Keratinocyte (primary cell): Measurements from ENCODE around the gene KTN1.

Experiments
- EZH2 ChIP-seq: IDR thresholded peaks from one replicate; pipeline ENCODE4 v1.6.1; 2012; ENCODE audit warnings: inconsistent platforms, mild to moderate bottlenecking, low read length, moderate library complexity
- TF ChIP-seq, protein P1 (sequence below), 3 experiments: IDR thresholded peaks in 1 of 3; conservative IDR thresholded peaks in 1 of 3; optimal IDR thresholded peaks in 1 of 3; 2 replicates in 2 of 3; 3 replicates in 1 of 3; pipeline versions ENCODE3 to v1.5.1; 2011; ENCODE audit warnings: low read length in 3 of 3, mild to moderate bottlenecking in 3 of 3, moderate library complexity in 2 of 3, control low read depth in 1 of 3, inconsistent platforms in 1 of 3; ENCODE audit not compliant: insufficient read depth in 2 of 3; ENCODE audit errors: extremely low read depth in 1 of 3

DNA sequence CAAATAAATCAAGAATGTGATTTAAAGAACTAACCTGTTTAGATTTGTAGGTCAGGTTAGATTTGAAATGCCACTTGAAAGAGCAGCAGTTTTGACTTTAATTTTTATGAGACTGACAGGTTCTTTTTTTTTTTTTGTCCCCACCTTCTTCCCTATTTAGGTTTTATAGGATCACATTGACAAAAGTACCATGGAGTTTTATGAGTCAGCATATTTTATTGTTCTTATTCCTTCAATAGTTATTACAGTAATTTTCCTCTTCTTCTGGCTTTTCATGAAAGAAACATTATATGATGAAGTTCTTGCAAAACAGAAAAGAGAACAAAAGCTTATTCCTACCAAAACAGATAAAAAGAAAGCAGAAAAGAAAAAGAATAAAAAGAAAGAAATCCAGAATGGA lies 31.9 kb downstream of the KTN1 start:
- TF ChIP-seq, protein P1, sequence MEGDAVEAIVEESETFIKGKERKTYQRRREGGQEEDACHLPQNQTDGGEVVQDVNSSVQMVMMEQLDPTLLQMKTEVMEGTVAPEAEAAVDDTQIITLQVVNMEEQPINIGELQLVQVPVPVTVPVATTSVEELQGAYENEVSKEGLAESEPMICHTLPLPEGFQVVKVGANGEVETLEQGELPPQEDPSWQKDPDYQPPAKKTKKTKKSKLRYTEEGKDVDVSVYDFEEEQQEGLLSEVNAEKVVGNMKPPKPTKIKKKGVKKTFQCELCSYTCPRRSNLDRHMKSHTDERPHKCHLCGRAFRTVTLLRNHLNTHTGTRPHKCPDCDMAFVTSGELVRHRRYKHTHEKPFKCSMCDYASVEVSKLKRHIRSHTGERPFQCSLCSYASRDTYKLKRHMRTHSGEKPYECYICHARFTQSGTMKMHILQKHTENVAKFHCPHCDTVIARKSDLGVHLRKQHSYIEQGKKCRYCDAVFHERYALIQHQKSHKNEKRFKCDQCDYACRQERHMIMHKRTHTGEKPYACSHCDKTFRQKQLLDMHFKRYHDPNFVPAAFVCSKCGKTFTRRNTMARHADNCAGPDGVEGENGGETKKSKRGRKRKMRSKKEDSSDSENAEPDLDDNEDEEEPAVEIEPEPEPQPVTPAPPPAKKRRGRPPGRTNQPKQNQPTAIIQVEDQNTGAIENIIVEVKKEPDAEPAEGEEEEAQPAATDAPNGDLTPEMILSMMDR (optimal IDR thresholded peaks at IDR 0.05 in 1 of 3, IDR thresholded peaks at IDR 0.05 in 1 of 3, conservative IDR thresholded peaks at IDR 0.05 in 1 of 3; ENCODE audit: extremely low read depth in 1 of 3, insufficient read depth in 2 of 3, low read length in 3 of 3) = no peak
- TF ChIP-seq EZH2 = no peak
